Sigmoid colon (tissue), 7 donors: Measurements from ENCODE around the gene PBX3. TPM values are rescaled to one million over a fixed set of nuclear protein-coding genes. Genes with fewer than 3 reads are reported as not detected.

Experiments used
- DNase-seq: peaks from one replicate; pipeline ENCODE4 v3.0.0-alpha.2; 2019
- H3K27ac ChIP-seq, 4 donors: fragments of 200-600 bp; sonication (generic); one replicate each; pipeline ENCODE4 v1.5.1; 2016 to 2019; ENCODE audit warnings: mild to moderate bottlenecking in 1 of 4
- H3K27me3 ChIP-seq, 3 donors: fragments of 200-600 bp; sonication (generic); one replicate each; pipeline ENCODE4 v1.5.1; 2019; ENCODE audit warnings: mild to moderate bottlenecking in 1 of 3
- H3K36me3 ChIP-seq, 4 donors: fragments of 200-600 bp; sonication (generic); one replicate each; pipeline ENCODE4 v1.5.1; 2016 to 2019
- H3K4me1 ChIP-seq, 4 donors: fragments of 200-600 bp; sonication (generic); one replicate each; pipeline ENCODE4 v1.5.1; 2017 to 2019
- H3K4me3 ChIP-seq, 4 donors: fragments of 200-600 bp; sonication (generic); one replicate each; pipeline ENCODE4 v1.5.1; 2017 to 2019; ENCODE audit warnings: mild to moderate bottlenecking in 2 of 4, moderate library complexity in 1 of 4
- H3K9me3 ChIP-seq, 4 donors: fragments of 200-600 bp in 3 of 4; sonication (generic) in 3 of 4; one replicate each; pipeline versions ENCODE4 v1.5.1 to v1.6.1; 2013 to 2019
- EP300 ChIP-seq, 4 donors: sonication (generic); formaldehyde crosslinking; IDR thresholded peaks; one replicate each; pipeline ENCODE4 v1.6.1; 2017; ENCODE audit warnings: antibody characterized with exemption in 4 of 4
- POLR2A ChIP-seq, 2 donors: fragments of 450-650 bp; IDR thresholded peaks; one replicate each; pipeline ENCODE4 v1.6.1; 2016; ENCODE audit warnings: antibody characterized with exemption in 2 of 2, mild to moderate bottlenecking in 2 of 2, moderate library complexity in 2 of 2
- POLR2AphosphoS5 ChIP-seq, 4 donors: sonication (generic); formaldehyde crosslinking; IDR thresholded peaks; one replicate each; pipeline ENCODE4 v1.6.1; 2017; ENCODE audit warnings: antibody characterized with exemption in 4 of 4
- WGBS, 2 donors: extraction: QIAGEN DNeasy Blood & Tissue Kit; methylation state at CpG; one replicate each; pipeline ENCODE4 v1.1.7; 2013; 5-methylcytosine and 5-hydroxymethylcytosine counted together
- intact Hi-C: fragments of 100-400 bp; cut with DNase I; formaldehyde crosslinking; loops from one replicate; pipeline ENCODE4 v1.15.1; 2023
- polyA plus RNA-seq, 3 donors: library from polyadenylated mRNA; stranded (reverse); fragments of 200-250 nt; gene quantifications; one replicate each; pipeline ENCODE4 v1.2.3, GENCODE V29; 2013
- total RNA-seq, 4 donors: library from RNA; depleted of rRNA; stranded (reverse); fragments of >200 nt; gene quantifications; one replicate each; pipeline ENCODE4 v1.1.0, GENCODE V29; 2016
- TF ChIP-seq, protein P1 (sequence below), 4 experiments: fragments of 450-650 bp in 3 of 4; fragments of 200-600 bp in 1 of 4; IDR thresholded peaks; one replicate each; pipeline ENCODE4 v1.5.1; 2016 to 2019; ENCODE audit warnings: antibody characterized with exemption in 4 of 4, mild to moderate bottlenecking in 3 of 4, moderate library complexity in 2 of 4
- donor health status: healthy with polysubstance abuse.
- donor health status: Bipolar disorder and iron deficiency.
- donor health status: healthy.

PBX3 gene
- total and polyA plus RNA-seq, 7 donors = 2.8 to 159 (median 90.6) TPM

DNA sequence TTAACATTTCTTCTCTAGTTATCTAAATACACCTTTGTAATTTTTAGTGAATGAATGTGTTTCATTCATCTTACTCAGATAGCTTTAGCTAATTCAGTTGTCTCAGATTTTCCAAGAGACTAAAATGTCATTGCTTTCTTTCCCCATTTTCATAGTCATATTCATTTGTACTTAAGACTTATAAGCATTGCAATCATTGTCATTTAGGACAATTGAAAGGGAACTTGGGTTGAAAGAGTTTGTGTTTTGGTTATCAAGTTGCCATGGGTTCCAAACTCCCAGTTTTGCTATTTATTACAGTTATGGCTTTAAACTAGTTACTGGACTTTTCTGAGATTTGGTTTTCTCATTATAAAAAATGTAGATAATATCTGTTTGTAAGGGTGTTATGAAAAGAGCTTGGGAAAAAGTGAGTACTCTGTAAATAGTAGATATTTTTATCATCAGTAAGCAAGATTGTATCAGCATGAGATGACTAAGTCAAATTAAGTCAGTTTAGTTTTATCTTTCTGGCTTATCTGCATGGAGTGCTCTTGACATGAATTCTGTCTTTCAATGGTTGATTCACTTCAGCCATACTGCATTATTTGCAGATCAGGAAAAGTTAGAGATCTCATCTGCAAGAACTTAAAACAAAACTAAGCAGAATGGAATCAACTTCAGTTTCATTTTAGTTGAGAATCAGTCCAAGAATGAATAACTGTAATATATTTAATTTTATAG lies 107.5 kb downstream of the PBX3 start:
- no peak for DNase-seq
- TF ChIP-seq POLR2AphosphoS5 (IDR thresholded peaks at IDR 0.05) (no peak), EP300 (IDR thresholded peaks at IDR 0.05) (no peak), POLR2A (IDR thresholded peaks at IDR 0.05) (no peak)
- TF ChIP-seq, protein P1, sequence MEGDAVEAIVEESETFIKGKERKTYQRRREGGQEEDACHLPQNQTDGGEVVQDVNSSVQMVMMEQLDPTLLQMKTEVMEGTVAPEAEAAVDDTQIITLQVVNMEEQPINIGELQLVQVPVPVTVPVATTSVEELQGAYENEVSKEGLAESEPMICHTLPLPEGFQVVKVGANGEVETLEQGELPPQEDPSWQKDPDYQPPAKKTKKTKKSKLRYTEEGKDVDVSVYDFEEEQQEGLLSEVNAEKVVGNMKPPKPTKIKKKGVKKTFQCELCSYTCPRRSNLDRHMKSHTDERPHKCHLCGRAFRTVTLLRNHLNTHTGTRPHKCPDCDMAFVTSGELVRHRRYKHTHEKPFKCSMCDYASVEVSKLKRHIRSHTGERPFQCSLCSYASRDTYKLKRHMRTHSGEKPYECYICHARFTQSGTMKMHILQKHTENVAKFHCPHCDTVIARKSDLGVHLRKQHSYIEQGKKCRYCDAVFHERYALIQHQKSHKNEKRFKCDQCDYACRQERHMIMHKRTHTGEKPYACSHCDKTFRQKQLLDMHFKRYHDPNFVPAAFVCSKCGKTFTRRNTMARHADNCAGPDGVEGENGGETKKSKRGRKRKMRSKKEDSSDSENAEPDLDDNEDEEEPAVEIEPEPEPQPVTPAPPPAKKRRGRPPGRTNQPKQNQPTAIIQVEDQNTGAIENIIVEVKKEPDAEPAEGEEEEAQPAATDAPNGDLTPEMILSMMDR (IDR thresholded peaks at IDR 0.05) = no peak
- H3K27ac ChIP-seq = no peak overlapping the region
- H3K9me3 ChIP-seq = no peaks in the 10 kb centered on the region
- no peak overlapping the region for H3K4me3 ChIP-seq
- H3K36me3 ChIP-seq = no peaks in the 10 kb centered on the region
- peaks cover 0 to 59% (median 23%) of the 10 kb centered on the region in 4 donors for H3K4me1 ChIP-seq
- H3K27me3 ChIP-seq = no peaks in the 10 kb centered on the region
- intact Hi-C loops = no loop called here

DNA sequence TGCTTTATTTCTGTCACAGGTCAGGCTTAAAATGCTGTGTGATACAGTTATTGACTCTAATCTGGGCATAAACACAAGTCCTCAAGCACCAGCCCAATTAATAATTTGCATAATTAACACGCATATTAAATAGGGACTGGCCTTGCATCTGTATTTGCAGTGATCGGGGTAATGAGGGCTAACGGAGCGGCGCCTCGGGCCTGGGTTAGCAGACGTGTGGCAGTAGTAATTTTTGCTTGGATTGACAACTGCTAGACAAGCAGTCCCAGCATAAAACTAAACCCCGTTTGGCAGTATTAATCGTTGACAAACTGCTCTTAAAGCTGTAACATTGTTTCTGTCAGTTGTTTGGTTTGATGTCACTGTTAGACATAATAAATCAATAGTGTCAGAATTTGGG lies 109.2 kb downstream of the PBX3 start:
- Histone ChIP-seq H3K9me3 (no peaks in the 10 kb centered on the region), H3K4me1 (peaks cover 0 to 47% (median 15%) of the 10 kb centered on the region in 4 donors), H3K27ac (no peak overlapping the region), H3K4me3 (no peak overlapping the region), H3K36me3 (no peaks in the 10 kb centered on the region), H3K27me3 (no peaks in the 10 kb centered on the region)
- intact Hi-C loops = no loop called here
- 90 to 92% methylated on average over 9 of the region's 9 CpGs for WGBS, 2 donors
- TF ChIP-seq EP300 (IDR thresholded peaks at IDR 0.05) (no peak), POLR2AphosphoS5 (IDR thresholded peaks at IDR 0.05) (no peak), POLR2A (IDR thresholded peaks at IDR 0.05) (no peak)
- TF ChIP-seq, protein P1 (IDR thresholded peaks at IDR 0.05) = no peak
- DNase-seq = no peak

DNA sequence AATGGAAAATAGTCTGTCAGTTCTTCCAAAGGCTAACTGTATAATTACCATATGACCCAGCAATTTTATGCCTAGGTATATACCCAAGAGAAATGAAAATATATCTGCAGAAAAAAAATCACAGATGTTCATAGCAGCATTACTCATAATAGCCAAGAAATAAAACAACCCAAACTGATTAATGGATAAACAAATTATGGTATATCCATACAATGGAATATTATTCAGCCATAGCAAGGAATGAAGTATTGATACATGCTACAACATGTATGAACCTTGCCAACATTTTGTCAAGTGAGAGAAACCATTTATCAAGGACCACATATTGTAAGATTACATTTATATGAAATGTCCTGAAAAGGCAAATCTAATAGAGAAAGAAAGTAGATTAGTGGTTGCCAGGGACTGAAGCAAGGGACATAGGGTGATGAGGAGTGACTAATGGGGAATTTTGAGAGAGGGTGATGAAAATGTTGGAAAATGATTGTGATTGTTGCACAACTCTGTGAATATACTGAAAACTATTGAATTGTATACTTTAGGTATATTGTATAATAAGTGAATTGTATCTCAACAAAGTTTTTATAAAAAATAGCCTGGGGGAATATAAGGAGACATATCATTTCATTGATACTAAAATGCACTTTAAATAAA lies 114.4 kb downstream of the PBX3 start:
- H3K27ac ChIP-seq = no peak overlapping the region
- no peak for TF ChIP-seq POLR2AphosphoS5 (IDR thresholded peaks at IDR 0.05)
- TF ChIP-seq, protein P1 (IDR thresholded peaks at IDR 0.05) = no peak
- TF ChIP-seq POLR2A (IDR thresholded peaks at IDR 0.05) = no peak
- no peak for TF ChIP-seq EP300 (IDR thresholded peaks at IDR 0.05)
- DNase-seq = no peak
- intact Hi-C loops = no loop called here
- H3K4me1 ChIP-seq = peaks cover 0 to 9% (median 0%) of the 10 kb centered on the region in 4 donors
- no peaks in the 10 kb centered on the region for H3K9me3 ChIP-seq
- no peak overlapping the region for H3K4me3 ChIP-seq
- H3K27me3 ChIP-seq = no peaks in the 10 kb centered on the region
- no peaks in the 10 kb centered on the region for H3K36me3 ChIP-seq

DNA sequence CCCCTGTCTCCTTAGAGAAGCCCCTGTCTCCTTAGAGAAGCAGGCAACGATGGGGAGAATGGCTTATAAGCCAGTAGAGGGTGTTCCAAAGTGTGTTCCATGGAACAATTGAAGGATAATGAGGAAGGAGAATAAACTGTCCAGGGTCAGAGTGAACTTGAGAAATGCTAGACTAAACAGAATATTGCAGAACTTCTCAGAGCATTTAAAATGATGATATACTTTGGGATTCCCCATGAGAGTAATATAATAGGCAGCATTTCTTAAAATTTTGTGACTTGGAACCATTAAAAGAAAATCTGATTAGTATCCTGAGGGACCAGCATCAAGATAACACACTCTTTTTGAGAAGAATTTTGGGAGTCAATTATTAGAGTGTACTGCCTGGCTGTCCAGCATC lies 116.8 kb downstream of the PBX3 start:
- intact Hi-C loops = no loop called here
- TF ChIP-seq POLR2AphosphoS5 (IDR thresholded peaks at IDR 0.05) (no peak), POLR2A (IDR thresholded peaks at IDR 0.05) (no peak), EP300 (IDR thresholded peaks at IDR 0.05) (no peak)
- TF ChIP-seq, protein P1 (IDR thresholded peaks at IDR 0.05) = no peak
- peaks cover 0 to 16% (median 5%) of the 10 kb centered on the region in 4 donors for H3K4me1 ChIP-seq

More for the DNA sequence above, 116.8 kb downstream of the PBX3 start:
- Histone ChIP-seq H3K27me3 (no peaks in the 10 kb centered on the region), H3K4me3 (no peak overlapping the region), H3K9me3 (no peaks in the 10 kb centered on the region), H3K36me3 (no peaks in the 10 kb centered on the region), H3K27ac (no peak overlapping the region)
- no peak for DNase-seq
- WGBS, 2 donors = 86 to 87% methylated on average over 1 of the region's 1 CpG
